G401.6 (cell line): Measurements from ENCODE around the gene XKR7.
"Not testable (repeated sequence)": the region's sequence is repeated elsewhere in the genome, so short reads cannot be mapped to it uniquely, and the experiment has no call there.

Source experiments
- FAIRE-seq: peaks from 2 replicates; lab custom pipeline; 2012; peaks lifted over from hg19 to GRCh38; lab: Jason Lieb, UNC

Gene XKR7

DNA sequence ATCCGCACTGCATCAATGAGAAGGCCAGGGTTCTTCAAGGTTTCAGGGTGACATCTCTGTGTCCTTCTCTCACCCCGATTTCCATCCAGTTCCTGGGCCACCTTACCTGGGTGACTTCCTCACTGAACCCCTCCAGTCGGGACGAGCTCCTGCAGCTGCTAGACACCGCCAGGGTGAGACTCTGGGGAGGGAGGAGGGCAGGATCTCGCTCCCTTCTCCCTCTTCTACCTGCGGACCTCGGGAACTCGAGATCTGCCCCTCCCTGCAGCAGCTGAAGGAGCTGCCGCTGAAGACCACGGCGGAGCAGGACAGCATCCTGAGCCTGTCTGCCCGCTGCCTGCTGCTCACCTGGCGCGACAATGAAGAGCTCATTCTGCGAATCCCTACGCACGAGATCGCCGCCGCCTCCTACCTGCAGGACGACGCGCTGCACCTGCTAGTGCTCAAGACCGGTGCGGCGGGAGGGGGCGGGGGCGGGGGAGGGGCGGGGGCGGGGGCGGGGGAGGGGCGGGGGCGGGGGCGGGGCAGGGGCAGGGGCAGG lies 49.8 kb downstream of the XKR7 start:
- FAIRE-seq, result no peak

- no peak for FAIRE-seq
Observed at GRCh38 chr20:32018269-32019155, 50.6 kb downstream of the XKR7 start.

GRCh38 chr20:32019156-32019510 lies 51.2 kb downstream of the XKR7 start:
- FAIRE-seq, result no peak

GRCh38 chr20:32019563-32020463 lies 51.9 kb downstream of the XKR7 start:
- no peak for FAIRE-seq

- FAIRE-seq, result no peak
Observed at GRCh38 chr20:32021091-32021490, 53.1 kb downstream of the XKR7 start.

GRCh38 chr20:32024683-32025295 lies 56.8 kb downstream of the XKR7 start:
- FAIRE-seq, result no peak

- no peak for FAIRE-seq
Observed at GRCh38 chr20:32027643-32028042, 59.7 kb downstream of the XKR7 start.

- no peak for FAIRE-seq
Observed at GRCh38 chr20:32028647-32029372, 60.9 kb downstream of the XKR7 start.

GRCh38 chr20:32029561-32029960 lies 61.6 kb downstream of the XKR7 start:
- no peak for FAIRE-seq

DNA sequence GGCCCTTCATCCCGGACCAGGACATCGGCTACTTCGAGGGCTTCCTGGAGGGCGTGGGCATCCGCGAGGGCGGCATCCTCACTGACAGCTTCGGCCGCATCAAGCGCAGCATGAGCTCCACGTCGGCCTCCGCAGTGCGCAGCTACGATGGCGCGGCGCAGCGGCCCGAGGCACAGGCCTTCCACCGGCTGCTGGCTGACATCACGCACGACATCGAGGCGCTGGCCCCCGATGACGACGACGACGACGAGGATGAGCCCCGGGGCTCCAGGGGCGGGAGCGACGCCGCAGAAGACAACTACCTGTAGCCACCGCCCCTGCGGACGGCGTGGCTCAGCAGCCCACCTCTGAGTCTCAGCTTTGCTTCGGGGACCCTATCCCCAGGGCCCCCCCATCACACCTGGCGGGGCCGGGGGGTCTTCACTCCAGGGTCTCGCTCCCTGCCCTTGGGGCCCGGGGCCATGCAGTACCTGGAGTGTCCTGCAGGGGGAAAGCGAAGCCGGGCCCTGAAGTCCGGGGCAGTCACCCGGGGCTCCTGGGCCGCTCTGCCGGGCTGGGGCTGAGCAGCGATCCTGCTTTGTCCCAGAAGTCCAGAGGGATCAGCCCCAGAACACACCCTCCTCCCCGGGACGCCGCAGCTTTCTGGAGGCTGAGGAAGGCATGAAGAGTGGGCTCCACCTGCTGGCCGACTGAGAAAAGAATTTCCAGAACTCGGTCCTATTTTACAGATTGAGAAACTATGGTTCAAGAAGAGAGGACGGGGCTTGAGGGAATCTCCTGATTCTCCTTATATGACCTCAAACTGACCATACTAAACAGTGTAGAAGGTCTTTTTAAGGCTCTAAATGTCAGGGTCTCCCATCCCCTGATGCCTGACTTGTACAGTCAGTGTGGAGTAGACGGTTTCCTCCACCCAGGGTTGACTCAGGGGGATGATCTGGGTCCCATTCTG lies 63.3 kb downstream of the XKR7 start:
- FAIRE-seq, result peak; percentile 95

GRCh38 chr20:32033316-32033715 lies 65.4 kb downstream of the XKR7 start:
- no peak for FAIRE-seq

DNA sequence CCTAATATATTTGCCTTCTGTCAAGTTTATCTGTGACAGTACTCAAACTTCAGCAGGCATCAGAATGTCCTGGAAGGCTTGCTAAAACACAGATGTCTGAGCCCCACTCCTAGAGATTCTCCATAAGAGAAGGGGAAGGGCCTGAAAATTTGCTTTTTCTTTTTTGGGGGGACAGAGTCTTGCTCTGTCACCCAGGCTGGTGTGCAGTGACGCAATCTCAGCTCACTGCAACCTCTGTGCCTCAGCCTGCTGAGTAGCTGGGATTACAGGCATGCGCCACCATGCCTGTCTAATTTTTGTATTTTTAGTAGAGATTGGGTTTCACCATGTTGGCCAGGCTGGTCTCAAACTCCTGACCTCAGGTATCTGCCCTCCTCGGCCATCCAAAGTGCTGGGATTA lies 65.8 kb downstream of the XKR7 start:
- not testable (repeated sequence) for FAIRE-seq

DNA sequence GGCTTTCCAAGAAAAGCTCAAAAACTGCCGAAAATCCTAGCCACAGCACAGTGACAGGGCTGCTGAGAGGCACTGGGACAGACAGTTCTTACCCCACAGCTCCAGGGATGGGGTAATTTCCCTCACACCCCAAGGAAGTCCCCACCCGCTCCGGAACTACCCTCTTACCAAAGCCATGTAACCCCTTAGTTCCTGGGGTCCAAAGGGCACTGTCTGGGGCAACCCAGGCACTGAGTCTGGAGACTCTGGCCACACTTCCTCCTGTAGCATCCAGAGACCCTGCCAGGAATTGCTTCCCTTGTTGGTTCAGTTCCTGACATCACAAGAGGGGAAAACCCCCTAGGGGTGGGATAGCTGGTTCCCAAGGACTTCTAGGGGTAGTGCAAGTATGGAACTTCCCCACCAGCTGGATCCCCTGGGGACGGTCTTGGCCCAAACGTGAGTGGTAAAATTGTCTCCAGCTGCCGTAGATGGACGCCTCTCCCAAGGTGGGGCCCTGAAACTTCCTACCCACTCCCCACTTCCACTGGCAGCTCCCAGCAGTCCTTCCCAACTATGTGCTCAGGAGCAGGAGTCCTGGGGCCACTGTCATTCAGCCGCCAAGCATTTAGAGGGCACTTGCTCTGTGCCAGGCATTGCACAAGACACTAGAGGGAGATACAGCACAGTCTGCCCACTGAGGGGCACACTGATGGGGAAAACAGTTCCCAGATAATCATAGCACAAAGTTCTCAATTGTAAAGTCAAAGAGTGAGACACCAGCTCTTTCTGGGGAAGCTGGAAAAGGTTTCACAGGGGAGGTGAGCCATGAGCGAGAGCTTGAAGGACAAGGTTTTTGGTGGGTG lies 66.9 kb downstream of the XKR7 start:
- no peak for FAIRE-seq

- no peak for FAIRE-seq
Observed at GRCh38 chr20:32035426-32035779, 67.5 kb downstream of the XKR7 start.

DNA sequence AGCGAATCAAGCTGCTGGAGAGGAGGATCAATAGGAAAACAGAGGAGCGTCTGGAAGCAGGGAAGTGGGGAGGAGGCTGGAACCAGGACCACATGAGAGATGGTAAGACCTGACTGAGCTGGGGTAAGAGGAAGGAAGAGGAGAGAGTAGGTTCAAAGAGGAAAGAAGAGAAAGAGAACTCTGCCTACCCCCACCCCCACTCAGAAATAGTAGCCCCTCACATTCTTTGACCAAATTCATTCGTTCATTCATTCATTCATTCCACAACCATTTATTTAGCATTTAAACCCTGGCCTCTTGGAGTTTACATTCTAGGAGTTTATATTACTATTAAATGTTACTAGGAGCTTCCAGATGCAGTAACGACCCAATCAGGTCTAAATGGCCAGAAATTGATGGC lies 68.3 kb downstream of the XKR7 start:
- no peak for FAIRE-seq

DNA sequence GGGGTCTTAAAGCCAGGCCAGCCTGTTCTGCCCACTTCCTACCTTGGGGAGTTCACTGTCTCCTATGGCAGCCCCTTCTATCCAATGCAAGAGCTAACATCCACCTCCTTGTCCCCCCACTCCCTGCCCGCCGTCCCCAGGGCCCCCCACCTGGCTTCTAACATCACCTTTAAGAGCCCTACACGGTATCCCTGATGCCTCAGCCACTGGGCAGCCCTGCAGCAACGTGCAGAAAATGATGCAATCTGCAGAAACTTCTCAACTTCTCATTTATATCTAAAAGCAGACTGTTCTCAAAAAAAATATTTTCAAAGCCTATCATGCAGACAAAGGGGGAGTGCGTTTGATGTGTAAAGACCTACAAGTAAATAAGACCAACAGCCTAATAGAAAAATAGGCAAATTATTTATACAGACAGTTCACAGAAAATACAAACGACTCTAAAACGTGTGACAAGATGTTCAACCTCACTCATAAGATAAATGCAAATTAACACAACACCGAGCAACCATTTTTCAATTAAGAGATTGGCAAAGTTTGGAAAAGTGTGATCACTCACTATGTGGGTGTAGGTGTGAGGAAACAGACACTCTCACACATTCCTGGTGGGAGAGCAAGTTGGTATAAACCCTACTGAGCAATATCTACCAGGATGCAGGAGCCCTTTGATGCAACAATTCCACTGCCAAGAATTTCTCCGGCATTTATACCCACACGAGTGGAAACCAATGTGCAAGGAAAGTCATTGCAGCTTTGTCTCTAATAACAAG lies 69.0 kb downstream of the XKR7 start:
- FAIRE-seq, result no peak

- no peak for FAIRE-seq
Observed at GRCh38 chr20:32037929-32038328, 70.0 kb downstream of the XKR7 start.

- no peak for FAIRE-seq
Observed at GRCh38 chr20:32040142-32040953, 72.4 kb downstream of the XKR7 start.
